ENCODE data around the gene ADAMTS16.

The ADAMTS16 gene

DNA sequence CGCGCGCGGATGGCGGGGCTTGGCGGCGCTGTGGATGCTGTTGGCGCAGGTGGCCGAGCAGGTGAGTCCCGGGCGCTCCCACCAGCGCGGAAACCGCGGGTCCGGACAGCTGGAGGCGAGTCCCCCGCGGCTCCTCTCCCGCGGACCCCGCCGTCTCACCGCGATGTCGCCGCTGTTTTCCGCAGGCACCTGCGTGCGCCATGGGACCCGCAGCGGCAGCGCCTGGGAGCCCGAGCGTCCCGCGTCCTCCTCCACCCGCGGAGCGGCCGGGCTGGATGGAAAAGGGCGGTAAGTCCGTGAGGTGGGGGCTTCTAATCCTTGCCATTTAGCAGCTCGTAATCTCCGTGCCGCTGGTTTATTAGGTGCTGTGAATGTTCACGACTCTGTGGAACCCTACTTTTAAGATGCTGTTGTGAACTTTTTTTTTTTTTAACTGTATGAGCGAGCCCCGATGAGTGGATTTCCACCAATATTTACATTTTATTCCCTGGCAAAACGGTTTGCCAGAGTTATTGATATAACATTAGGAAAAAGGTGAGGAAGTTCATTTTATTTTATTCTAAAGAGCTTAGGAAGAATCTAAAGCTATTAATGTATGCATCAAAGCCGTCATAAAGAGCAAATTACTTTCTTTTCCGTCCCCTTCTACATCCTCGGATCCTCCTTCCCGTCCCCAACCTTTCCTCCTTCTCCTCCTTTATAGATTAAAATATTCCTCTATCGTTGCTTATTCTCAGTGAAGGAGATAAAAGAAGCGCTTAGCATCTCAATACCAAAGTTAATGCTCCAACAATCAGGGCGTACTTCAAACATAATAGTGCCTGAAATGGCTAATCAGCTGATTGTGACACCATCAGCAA, 579 bp downstream of the ADAMTS16 start:
- in situ Hi-C loops (cut with HindIII; ENCODE audit: low sequenced_read_pairs): no loop called here

DNA sequence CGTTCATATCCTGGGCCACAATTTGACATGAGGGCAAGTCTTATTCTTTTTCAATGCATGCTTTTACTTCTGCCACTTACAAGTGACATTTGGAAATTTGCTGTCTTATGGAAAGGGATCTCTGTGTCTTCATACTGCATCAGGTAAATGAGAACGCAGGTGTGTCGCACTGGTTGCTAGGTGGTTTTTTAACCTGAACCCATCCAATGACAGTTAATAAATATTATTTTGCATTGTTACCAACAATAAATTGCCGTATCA, 1.1 kb downstream of the ADAMTS16 start:
- in situ Hi-C loops (cut with HindIII; ENCODE audit: low sequenced_read_pairs): no loop called here

DNA sequence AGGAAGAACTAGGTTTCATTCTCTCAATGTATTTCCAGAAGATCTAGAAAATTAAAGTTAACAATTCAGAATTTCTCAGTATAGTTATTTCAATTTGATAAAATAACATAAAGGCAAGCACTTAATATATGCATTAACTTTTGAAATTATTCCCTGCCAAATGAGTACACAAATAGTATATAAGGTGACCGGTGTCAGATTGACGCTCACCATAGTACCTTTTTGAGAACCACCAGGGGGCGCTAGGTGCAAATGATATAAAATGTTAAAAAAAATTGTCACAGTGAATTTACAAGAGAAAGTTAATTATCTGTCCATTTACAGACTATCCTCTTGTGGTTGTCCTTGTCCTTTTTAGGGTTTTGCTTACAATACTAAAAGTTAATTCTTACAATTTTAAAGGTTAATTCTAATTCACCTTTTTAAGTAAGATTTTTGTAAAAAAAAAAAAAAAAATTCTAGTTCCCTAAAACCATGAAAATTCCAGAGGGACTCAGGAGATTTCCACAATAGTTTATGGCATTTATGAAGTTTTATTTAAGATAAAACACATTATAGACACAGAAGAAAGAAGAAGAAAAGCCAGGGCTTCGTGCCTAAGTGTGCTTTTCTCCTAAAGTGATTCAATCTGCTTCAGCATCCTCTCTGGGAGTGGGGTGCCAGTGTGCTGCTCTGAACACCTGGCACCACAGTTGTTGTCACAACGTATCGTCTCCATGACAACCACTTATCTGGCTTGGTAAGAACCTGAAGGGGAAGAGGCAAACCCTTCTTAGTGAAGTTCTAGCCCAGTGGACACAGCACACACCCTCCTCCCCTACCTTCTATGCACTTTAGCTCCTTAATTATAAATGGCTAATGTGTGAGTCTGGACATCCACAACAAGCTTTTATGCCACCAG, 1.7 kb downstream of the ADAMTS16 start:
- in situ Hi-C loops (cut with HindIII; ENCODE audit: low sequenced_read_pairs): no loop called here

DNA sequence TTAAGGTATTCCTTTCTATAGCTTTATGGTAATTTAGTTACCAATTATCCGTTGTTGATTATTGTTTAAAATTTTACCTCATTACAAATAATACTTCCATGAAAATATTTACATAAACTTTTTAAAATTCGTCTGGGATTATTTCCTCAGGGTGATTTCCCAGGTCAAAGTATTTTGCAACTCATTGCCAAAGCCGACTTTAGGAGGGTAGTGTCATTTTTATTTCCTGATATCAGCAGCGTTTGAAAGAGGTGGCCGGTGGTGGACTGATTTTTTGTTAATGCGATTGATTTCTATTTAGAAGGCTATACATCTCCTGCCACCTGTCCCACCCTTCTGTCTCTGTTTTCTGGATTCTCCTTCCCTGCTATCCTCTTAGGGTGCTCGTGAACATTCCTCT, 4.3 kb downstream of the ADAMTS16 start:
- in situ Hi-C loops (cut with HindIII; ENCODE audit: low sequenced_read_pairs): no loop called here

DNA sequence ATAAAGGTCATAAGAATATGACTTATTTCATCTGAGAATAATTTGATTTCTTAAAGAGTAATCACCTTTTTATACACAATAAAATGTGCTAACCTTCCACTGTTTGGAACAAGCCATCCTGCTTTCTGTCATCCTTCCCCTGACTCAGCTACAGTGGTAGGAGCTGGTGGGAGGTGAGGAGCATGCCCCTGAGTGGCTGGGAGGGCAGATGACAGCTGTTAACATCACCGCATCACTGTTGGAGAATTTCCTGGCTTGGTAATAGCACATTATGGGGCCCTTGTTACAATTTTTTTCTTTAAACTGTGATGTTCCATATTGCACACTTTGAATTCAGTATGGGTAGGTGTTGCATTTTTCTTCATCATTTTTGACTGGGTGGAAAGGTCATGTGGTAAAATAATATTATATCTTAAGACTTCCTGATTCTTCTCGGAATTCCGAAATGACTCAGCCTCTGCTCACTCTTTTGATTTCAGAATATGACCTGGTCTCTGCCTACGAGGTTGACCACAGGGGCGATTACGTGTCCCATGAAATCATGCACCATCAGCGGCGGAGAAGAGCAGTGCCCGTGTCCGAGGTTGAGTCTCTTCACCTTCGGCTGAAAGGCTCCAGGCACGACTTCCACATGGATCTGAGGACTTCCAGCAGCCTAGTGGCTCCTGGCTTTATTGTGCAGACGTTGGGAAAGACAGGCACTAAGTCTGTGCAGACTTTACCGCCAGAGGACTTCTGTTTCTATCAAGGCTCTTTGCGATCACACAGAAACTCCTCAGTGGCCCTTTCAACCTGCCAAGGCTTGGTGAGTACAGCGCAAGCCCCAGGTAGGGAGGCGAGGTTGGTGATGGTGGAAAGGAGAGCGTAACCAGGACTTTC, 5.8 kb downstream of the ADAMTS16 start:
- in situ Hi-C loops (cut with HindIII; ENCODE audit: low sequenced_read_pairs): no loop called here

DNA sequence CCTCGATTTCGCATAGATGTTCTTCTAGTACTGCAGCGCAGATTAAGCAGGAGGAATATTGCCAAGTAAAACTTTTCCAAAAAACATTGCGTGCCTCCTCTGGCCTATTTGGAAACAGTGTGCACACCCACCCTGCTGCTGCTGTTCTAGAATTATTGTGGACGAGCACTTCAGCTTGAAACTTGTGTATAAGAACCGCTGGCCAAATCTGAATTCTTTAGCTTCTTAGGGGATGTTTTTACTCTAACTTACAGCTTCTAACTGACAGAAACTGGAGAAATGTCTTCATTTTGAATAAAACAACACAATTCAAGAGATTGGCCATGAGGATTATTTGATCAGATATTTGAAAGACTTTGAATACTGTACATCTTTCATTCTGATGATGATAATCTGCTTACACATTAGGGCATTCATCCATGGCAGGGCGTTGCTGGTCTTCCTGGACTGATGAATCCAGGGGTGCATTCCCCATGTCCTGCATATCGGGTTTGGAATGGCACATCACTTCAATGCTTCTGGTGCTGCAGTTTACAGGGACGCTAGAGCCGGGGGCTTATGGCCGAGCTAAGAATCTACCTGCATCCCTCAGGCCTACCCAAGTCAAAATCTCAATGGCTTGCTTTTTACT, 6.5 kb downstream of the ADAMTS16 start:
- in situ Hi-C loops (cut with HindIII; ENCODE audit: low sequenced_read_pairs): no loop called here

DNA sequence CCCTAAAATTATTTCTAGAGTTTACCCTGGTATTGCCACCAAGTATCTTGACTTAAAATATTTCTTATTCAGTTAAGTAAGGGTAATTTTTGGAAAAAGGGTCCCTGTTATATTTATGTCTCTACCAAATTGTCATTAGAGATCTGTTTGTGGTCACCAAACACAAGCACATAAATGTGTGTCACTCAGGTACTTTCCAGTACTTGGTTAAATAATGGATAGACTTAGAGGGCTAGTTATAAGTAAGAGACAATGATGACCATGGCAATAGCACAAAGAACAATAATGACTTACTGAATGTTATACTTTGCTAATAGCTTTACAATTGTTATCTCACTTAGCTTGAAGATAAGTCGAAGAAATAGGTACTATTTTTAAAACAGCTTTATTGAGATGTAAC, 9.0 kb downstream of the ADAMTS16 start:
- in situ Hi-C loops (cut with HindIII; ENCODE audit: low sequenced_read_pairs): no loop called here

DNA sequence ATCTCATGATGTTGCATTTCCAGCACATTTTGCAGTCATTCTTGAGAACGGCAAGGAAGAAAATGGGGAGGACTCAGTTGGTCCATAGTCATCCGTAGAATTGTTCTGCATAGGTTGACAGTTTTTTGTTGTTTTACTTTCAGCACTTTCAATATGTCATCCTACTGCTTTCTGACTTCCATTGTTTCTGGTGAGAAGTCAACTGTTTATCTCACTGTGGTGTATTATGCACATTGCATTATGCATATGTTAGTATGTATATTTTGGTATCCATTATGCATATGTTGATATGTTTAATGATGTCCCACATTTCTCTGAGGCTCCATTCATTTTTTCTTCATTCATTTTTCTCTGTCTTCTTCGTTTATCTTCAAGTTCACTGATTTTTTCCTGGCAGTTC, 10.5 kb downstream of the ADAMTS16 start:
- in situ Hi-C loops (cut with HindIII; ENCODE audit: low sequenced_read_pairs): no loop called here

DNA sequence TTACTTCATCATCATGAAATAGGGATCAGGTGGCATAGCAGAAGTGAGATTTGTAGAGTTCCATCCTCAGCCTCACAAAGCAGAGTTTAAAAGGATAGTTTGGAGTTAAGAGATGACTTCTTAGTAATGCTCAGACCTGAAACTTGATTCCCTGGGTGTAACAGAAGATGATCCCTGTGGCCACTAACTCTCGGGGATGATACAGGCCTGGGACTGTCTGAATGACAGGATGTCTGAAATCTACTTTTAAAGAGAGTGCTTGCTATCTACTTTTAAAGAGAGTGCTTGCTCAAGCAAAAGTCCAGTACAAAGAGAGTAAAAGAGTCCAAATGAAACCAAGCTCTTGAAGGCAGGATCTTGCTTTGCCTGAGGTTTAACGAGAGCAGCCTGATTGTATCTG, 14.6 kb downstream of the ADAMTS16 start:
- in situ Hi-C loops (cut with HindIII; ENCODE audit: low sequenced_read_pairs): no loop called here

DNA sequence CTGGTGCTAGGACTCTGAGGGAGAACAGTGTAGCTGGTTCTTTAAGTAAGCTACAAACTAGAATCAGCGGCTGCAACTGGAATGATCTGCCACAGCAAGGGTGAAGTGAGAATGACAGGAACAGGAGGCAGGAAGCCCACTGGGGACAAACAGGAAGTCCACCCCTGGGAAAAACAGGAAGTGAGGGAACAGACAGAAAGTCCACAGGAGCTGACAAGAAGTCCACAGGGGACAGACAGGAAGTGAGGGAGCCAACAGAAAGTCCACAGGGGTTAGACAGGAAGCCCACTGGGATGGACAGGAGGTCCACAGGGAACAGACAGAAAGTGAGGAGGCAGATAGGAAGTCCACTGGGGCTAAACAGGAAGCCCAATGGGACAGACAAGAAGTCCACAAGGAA, 15.5 kb downstream of the ADAMTS16 start:
- in situ Hi-C loops (cut with HindIII; ENCODE audit: low sequenced_read_pairs): no loop called here

DNA sequence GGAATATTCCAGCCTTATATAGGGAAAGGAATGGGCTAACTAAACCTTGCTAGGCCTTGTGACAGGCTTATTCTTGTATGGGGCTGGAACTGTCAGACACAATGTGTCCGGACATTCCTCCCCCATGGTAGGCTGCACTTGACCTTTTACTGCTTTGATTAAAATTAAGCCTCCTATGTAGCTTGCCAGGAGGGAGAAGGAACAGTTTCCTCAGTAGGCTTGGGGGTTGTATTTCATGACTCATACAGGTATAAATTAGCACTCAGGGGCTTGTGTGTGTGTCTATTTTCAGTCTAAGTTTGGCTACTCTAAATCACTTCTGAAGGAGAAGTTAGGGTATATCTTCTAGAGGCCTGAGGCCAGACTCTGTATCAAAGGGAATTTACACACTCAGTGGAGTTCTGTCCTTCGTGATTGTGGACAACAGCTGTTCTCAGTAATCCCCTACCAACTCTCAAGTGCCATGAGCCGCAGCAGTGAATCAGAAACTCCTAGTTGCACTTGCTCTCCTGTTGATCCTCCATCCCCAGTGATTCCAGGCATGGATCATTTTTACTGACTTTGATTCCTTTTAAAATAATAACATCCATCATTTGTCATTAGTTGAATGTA, 16.4 kb downstream of the ADAMTS16 start:
- in situ Hi-C loops (cut with HindIII; ENCODE audit: low sequenced_read_pairs): no loop called here

DNA sequence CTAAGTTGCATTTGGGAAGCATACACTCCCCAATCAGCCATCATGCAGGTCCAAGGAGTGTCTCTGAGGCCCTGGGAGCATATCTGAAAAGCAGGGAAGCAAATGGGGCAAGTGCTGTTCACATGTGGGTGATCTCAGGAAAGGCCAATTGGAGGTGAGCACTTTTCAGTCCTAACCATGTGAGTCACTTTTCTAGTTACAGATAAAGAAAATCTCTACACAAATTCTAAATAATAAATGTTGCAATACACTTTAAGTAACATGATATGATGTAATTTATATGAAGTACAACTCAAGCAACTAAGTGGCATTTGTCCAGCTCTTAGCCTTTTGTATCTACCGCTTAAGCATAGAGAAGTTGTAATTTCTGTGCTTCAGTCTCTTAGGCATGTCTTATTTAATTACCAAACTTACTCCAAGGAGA, 18.4 kb downstream of the ADAMTS16 start:
- in situ Hi-C loops (cut with HindIII; ENCODE audit: low sequenced_read_pairs): no loop called here

DNA sequence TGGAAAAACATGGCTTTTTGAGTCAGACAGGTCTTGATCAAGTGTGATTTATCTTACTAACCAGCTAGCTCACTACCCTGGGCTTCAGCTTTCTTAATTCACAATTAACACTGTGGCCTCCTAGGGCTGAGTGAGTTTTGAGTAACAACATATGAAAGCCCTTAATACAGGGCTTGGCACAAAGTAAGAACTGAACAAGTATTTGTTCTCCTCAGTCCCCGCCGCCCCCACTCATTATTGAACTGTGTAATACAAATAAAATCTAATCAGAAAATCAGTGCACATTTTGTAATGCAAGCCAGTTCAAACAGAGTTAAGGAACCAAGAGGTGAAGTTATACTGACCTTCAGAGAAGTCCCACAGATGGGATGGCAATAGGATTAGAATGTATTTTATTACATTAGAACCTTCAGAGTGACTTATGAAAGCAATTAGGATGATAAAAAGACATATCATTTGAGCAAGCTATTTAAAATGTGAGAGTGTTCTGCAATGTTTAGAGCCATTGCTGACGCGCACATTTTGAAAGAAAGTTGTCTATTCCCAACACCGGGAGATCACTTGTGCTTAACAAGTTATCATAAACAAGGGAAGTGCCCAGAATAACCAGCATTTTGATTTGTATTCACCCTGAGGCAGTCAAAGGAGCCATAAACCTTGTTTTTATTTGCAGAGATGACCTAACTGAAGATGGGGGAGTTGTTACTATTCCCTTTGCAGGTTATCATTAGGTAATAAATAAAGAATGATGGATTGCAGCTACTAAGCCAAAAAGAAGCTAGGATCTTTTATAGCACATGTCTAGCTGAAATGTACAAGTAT, 19.4 kb downstream of the ADAMTS16 start:
- in situ Hi-C loops (cut with HindIII; ENCODE audit: low sequenced_read_pairs): no loop called here

DNA sequence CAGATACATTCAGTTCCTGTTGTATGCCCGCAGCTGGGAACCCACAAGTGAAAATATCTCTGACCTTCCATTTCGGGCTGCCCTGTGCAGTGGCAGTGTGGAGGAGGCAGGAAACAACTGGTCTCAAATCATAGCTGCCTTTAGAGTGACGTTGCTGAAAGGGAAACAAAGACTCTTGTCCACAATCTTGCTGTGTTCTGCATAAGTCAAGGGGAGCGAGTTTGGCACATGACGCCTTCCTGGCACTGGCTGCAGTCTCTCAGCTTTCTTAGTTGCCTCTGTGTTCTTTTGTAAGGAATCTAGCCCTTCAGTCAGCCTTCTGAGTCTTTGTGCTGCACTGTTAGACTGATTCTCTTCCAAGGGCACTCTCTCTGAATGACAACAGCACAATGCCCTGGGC, 24.0 kb downstream of the ADAMTS16 start:
- in situ Hi-C loops (cut with HindIII; ENCODE audit: low sequenced_read_pairs): no loop called here

DNA sequence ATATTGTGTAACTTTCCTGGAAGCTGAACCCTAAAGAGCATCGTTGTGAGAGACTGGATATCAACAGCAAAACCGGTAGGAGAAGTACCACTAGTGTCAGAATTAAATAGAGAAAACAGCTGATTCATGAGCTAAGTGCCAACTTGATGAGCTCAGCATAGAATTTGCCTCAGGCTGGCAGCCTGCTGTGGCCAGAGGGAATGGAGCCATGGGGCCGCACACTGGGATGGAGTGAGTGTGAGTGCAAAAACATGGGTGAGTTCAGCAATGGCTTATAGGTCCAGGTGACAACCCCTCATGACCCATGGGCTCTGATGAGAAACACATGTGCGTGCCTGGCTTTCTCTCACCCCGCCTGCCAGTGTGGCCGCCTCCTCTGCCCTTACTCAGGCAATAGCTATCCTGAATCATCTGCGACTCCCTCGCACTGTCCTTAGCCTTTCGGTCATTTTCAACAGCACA, 25.4 kb downstream of the ADAMTS16 start:
- in situ Hi-C loops (cut with HindIII; ENCODE audit: low sequenced_read_pairs): no loop called here

DNA sequence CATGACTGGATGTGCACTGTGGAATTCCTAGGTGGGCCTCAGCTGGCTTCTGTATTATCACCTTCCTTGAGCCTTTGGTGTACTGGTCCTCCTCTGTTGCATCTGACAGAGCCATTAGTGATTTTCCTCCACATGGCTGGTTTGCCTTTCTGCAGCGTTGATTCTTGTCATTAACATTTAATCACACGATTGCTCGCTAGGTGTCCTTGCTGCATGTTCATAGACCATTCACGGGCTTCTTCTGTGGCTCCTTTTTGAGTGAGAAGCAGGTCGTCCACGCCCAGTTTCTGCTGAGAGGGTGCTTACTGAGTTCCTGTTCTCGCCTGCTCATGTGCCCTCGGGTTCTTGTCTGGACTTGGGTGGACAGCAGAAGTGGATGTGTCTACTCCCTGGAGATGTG, 29.3 kb downstream of the ADAMTS16 start:
- in situ Hi-C loops (cut with HindIII; ENCODE audit: low sequenced_read_pairs): no loop called here

DNA sequence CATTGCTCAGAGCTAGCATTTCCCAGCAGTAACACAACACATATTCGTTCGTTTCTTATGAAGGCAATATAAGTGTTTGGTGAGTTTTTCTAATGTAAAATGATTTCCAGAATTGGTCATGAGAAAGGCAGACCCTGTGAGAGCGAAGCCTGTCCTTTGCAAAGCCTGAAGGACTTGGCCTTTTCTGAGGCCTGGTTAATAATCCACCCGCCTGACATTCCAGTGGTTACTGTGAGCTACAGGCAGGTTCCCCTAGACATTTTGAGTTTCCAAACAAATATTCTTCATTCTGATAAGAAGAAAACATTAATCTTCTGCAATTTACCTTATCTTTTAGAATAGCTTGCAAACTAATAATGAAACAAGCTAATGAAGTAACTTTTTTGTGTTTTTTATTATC, 38.0 kb downstream of the ADAMTS16 start:
- in situ Hi-C loops (cut with HindIII; ENCODE audit: low sequenced_read_pairs): no loop called here

DNA sequence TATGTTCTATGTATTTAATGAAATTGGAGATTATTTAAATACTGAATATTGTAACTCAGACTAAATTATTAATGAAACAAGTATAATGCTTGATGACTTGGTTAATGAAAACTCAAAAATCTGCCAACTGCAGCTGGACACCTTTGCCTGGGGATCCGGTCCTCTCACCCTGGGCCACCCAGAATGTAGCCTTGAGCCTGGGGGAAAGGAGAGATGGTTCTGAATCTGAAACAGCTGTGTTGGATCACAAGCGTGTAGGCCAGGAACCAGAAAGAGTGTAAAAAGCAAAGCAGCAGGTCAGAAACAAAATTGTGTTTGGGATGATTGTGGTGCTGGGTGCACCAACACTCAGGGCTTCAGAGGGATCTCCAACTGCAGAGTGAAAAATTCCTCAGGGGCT, 38.5 kb downstream of the ADAMTS16 start:
- in situ Hi-C loops (cut with HindIII; ENCODE audit: low sequenced_read_pairs): no loop called here

DNA sequence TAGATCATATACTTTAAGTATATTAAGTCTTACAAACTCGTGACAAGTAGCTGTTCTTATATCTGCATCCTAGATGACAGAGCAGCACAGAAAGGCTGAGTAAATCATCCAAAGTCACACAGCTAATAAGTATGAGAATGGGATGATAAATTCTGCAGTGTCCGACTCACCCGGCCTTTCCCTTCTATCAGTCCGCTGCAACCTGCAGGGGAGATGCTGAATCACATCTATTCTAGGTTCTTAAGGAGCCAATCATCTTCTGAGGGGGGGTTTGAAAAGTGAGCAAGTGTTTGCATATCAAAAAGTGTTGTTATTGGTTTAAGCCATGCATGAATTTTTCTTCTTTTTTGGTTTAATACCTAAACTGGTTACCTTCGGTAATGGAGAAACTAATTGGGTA, 38.9 kb downstream of the ADAMTS16 start:
- in situ Hi-C loops (cut with HindIII; ENCODE audit: low sequenced_read_pairs): no loop called here
